Smooth muscle cell of the brain vasculature (primary cell): ENCODE results near the gene DYNC1I1.

Experiments
- DNase-seq: peaks from one replicate; pipeline ENCODE4 v3.0.0-alpha.2; 2012; ENCODE audit warnings: low read depth, low spot score

The DYNC1I1 gene

DNA sequence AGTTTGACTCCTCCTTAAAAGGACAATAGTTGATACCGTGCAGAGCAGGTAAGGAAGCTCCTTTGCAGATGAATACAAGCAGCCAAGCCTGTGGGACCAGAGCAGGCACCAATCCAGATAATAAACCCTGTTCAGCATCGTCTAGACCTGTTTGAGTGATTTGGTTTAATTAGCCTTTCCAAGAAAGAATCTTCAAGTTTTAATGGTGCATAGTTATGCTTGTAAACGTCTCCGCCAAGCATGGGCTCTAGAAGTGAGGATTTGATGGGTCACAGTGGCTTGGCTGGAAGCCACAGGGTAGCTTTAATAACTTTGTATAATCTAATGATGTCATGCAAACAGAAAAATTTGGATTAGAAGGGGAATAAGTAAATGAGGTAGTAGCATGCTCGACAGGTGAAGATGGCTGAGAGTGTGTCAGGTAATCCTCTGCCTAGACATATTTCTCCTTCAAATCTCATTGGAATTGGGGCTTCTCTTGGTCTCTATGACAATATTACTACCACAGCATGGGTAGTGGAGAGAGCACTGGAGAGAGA is 188.4 kb downstream of the DYNC1I1 start:
- no peak for DNase-seq

DNA sequence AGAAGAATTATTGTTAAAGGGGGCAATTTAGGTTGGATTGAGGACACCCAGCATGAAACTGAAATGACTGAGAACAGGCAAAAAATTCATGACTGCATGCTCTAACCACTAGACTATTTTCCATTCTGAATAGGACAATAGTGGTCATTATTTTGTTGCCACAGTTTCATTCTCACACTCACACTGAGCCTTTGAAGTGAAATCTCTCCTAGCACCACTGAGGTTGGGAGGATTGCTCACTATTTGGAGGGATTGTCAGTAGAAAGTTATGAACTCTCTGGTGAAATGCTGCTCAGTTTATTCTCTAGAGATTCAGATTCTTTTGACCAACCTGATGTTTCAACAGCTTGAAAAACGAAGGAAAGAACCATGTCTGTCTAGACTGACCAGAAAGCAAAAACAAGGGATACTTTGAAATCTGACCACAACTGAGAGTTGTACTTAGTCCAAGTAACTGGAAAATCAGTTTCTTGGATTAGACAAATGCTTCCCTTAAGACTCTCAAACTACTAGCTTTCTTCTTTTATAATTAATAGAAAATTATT is 191.2 kb downstream of the DYNC1I1 start:
- DNase-seq: no peak

DNA sequence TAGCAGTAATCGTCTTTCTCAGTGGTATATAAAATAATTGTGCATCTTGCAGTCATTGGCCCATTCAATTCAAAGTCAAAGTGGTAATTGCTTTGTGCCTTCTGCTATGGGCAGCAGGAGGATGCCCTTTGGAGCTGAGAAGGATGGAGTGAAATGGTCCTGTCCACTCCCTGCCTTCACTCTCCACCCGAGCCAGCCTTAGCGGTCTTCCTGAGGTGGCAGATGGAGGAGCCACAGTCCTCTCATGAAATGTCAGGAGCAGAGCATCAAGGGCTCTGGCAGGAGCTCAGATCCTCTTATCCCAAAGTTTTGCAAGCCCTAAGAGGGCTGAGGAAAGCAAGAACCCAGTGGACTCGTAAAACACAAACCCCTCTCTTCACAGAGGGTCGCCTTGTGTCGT is 199.4 kb downstream of the DYNC1I1 start:
- DNase-seq: no peak

GRCh38 chr7:95972523-95972922 is 200.2 kb downstream of the DYNC1I1 start:
- DNase-seq: no peak

DNA sequence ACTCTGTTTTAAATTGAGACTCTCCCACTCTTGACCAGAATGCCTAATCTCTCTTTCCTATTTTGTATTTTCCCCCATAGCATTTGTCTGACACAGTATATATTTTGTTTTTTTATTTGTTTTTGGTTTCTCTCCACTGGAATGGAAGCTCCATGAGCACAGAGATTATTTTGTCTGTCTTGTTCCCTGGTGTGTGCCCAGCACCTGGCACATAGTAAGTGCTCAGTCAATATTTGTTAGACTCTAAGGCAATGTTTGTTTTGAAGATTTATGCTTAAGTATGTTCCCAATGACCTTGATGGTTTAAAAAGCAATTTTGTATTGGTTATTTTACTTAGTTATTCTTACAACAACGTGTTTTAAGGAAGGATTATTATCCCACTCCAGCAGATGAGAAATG is 201.8 kb downstream of the DYNC1I1 start:
- DNase-seq: no peak

- DNase-seq: no peak
Observed at GRCh38 chr7:95976369-95977060, 204.2 kb downstream of the DYNC1I1 start.

- no peak for DNase-seq
Observed at GRCh38 chr7:95977994-95978393, 205.6 kb downstream of the DYNC1I1 start.

- no peak for DNase-seq
Observed at GRCh38 chr7:95980167-95980566, 207.8 kb downstream of the DYNC1I1 start.

- no peak for DNase-seq
Observed at GRCh38 chr7:95980706-95981105, 208.4 kb downstream of the DYNC1I1 start.

- no peak for DNase-seq
Observed at GRCh38 chr7:95986178-95986764, 213.9 kb downstream of the DYNC1I1 start.

- DNase-seq: no peak
Observed at GRCh38 chr7:95989301-95989700, 216.9 kb downstream of the DYNC1I1 start.

- no peak for DNase-seq
Observed at GRCh38 chr7:95993380-95993779, 221.0 kb downstream of the DYNC1I1 start.

DNA sequence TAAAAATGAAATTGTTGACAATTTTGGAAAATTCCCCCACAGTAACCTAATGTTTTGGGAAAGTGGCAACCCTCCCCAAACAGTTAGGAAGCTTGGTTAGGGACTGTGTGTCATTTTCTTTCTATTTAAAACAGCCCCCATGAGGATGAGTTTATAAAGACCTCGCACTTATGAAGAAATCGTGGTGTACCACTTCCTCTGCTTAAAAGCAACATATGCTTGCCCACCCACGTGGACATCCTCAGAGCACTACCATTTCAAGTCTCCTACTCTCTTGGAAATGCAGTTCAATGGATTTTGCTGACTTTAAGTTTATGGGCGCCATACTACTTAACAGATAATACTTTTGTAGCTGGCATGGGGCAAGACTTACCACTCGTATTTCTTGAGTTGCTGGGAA is 223.8 kb downstream of the DYNC1I1 start:
- no peak for DNase-seq

DNA sequence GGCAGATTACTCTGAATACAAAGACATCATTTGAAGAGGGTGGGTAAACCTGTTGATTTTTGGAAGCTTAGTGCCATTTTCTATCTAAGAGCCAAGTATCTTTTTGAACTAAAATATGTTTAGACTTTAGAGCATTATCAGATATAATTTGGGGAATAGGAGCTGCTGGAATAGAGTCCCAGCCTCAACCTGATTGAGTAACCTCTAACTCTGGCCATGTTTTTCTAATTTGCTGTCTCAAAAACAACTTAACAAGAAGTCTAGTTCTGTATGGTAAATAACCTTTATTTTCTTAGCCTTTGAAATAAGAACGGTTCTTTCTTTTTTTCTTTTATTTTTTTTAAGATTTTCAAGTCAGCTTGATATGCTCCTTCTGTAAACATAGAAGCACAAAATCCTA is 224.5 kb downstream of the DYNC1I1 start:
- DNase-seq: no peak

DNA sequence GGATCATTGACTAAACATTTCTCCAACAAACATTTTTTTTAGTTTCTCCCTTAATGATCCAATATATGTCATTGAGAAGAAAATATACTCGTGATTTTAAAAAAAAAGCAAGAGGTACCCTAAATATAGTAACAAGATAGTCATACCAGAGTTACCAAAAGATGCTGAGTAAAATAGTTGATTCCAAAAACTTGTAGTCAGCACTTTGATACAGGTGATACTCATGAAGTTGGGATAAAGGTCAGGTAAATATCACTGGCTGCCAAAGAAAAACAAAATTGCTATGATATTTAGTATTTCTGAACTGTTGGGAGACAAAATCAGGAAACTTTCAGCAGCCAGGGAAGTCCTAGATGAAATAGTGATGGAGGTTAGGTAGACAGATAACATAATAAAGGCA is 225.3 kb downstream of the DYNC1I1 start:
- no peak for DNase-seq

- no peak for DNase-seq
Observed at GRCh38 chr7:95999481-95999880, 227.1 kb downstream of the DYNC1I1 start.

DNA sequence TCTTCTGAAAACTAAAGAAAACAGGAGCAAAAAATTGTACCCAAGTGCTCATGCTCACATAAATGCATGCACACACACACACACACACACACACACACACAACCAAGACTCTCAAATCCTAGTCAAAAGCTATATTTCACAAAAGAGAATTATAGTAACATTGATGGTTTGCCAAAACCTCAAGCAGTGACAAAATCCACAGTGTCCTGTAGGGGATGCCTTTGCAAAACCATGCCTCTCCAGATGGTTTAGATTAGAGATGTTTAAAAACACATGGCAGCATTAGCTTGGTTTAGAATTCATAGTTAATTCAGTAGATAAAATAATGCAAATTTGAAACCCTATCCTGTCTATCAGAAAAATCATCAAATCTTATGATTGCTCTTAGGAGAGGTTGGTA is 232.2 kb downstream of the DYNC1I1 start:
- DNase-seq: peak; percentile 12

DNA sequence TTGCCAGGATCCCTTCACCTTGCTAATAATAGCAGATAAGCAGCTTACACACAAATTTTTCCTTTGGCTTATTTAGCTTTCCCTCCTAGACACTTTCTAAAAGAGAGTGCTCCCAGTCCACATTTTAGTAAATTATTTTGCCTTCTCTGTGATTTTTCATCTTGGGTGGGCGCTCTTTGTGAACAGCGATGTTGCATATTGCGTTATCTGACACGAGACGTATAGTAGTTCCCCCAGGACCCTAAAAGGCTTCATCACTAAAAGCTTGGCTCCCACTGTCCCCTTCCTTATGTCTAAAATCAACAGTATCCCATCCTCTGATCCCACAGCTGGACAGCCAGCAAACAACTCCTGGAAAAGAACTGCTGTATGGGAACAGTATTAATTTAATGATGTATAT is 232.9 kb downstream of the DYNC1I1 start:
- no peak for DNase-seq

DNA sequence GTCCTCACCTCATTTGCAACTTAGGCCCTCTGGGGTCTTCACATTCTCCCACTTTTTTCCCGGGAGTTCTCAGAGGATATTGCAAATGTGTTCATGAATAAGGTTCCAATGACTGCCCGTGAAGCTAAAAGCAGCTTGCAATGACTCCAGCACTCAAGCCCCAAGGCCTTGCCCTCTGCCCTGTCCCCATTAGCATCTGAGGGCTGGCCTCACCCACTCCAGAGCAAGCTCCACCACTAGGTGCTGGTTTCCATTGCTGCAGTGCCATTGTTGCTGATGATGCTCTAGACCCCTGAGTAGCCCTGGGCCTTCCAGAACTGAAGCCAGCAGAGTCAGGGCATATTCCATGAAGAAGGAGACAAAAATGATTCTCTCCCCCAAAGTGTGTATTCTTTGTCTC is 236.8 kb downstream of the DYNC1I1 start:
- DNase-seq: no peak

DNA sequence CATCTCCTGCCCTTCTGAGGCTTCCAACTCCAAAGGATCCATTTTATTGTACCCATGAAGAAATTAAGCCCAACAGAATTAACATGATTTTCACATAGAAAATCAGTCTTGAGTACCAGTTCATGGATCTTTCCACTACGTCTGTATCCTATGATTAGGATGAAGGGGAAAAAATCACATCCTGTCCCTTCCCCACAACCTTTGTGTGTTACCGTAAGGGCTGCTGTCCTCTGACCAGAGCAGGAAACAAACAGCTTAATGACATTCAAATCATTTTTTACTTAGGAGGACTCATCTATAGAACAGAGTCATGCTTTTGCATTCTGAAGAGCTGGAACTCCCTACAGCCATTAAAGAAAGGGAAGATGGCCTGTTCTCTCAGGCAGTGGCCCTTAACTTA is 241.5 kb downstream of the DYNC1I1 start:
- DNase-seq: no peak

DNA sequence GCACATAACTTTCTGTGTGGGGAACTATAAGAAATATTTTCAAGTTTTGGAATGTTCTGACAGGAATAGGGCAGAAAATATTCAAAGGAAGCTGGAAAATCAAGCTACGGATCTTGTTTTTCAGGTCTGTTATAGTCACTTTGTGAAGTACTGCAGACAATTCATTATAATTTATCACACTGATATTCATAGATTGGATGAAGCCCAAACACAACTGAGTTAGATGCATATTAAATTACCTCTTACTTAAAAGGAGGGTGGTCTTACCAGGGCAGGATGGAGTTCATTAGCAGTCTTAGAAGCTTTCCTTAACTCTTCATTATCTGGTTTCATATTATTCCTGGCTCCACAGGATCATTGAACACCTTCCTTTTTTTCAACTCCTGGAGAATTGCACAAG is 242.3 kb downstream of the DYNC1I1 start:
- DNase-seq: no peak

- no peak for DNase-seq
Observed at GRCh38 chr7:96016056-96016586, 243.8 kb downstream of the DYNC1I1 start.

GRCh38 chr7:96016735-96017134 is 244.4 kb downstream of the DYNC1I1 start:
- no peak for DNase-seq
